ENCODE data around the gene FCRL3. TPM values are rescaled to one million over a fixed set of nuclear protein-coding genes. Genes with fewer than 3 reads are reported as not detected.

The FCRL3 gene
- total and polyA plus RNA-seq, 2 of the 4 experiments (the other 2 are of a cell fraction) = not detected

DNA sequence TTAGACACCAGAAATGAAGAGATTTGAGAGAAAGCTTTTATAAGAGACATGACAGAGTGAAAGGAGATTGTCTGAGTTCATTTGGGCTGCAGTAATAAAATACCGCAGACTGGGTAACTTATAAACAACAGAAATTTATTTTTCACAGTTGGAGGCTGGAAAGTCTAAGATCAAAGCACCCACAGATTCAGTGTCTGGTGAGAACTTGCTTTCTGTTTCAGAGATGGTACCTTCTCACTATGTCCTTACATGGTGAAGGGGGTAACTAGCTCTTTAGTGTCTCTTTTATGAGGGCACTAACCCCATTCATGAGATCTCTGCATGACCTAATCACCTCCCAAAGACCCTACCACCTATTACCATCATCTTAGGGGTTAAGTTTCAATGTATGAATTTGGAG lies 71.8 kb downstream of the FCRL3 start:
- no peak overlapping the region for H4K91ac ChIP-seq (ENCODE audit: insufficient read depth, low read depth, low read length)
- no CpG with 5 or more reads among the region's 1 CpG for WGBS, 2 experiments (ENCODE audit: extremely low coverage in 2 of 2, insufficient read length in 1 of 2)

More for the DNA sequence above, 71.8 kb downstream of the FCRL3 start:
- Histone ChIP-seq H4K20me1 (ENCODE audit: insufficient read depth, low read length) (no peaks in the 10 kb centered on the region), H2AFZ (replicated peaks; ENCODE audit: low read length, poor library complexity) (no peak overlapping the region), H3K9me3 (ENCODE audit: control insufficient read depth, insufficient read depth, low read length) (no peaks in the 10 kb centered on the region), H2BK120ac (ENCODE audit: low read depth, low read length) (no peak overlapping the region), H3K14ac (replicated peaks; ENCODE audit: low read depth, low read length) (no peak overlapping the region), H2BK5ac (ENCODE audit: low read depth, low read length, poor library complexity, severe bottlenecking) (no peak overlapping the region), H2AK5ac (ENCODE audit: low read depth, low read length) (no peak overlapping the region), H3K27me3 (ENCODE audit: control insufficient read depth, insufficient read depth, low read length) (no peaks in the 10 kb centered on the region), H3K27ac (ENCODE audit: insufficient read depth, low read length) (no peak overlapping the region), H3K9me1 (ENCODE audit: insufficient read depth, low read length) (no peaks in the 10 kb centered on the region), H4K8ac (ENCODE audit: low read depth in 2 of 2, low read length in 2 of 2) (no peak overlapping the region), H2BK20ac (ENCODE audit: low read depth, low read length) (no peak overlapping the region), H3K4me3 (ENCODE audit: insufficient read depth, low read depth, low read length) (no peak overlapping the region), H3K4ac (ENCODE audit: low read depth, low read length) (no peak overlapping the region), H3K56ac (ENCODE audit: extremely low read depth, insufficient read depth, low read length) (no peak overlapping the region), H2AK9ac (replicated peaks; ENCODE audit: low read depth, low read length, poor library complexity) (no peak overlapping the region), H3K18ac (ENCODE audit: low read depth, low read length) (no peak overlapping the region), H2BK15ac (ENCODE audit: low read depth, low read length) (no peak overlapping the region), H3K23ac (ENCODE audit: low read depth, low read length) (no peak overlapping the region), H3K9ac (ENCODE audit: low read depth, low read length) (no peak overlapping the region), H3K4me1 (ENCODE audit: control insufficient read depth, insufficient read depth, low read length) (no peaks in the 10 kb centered on the region), H3K79me1 (ENCODE audit: low read depth in 1 of 2, low read length in 2 of 2) (no peaks in the 10 kb centered on the region), H3K4me2 (ENCODE audit: low read depth, low read length) (no peak overlapping the region), H3K36me3 (ENCODE audit: control insufficient read depth, insufficient read depth, low read length) (no peaks in the 10 kb centered on the region), H4K5ac (ENCODE audit: low read depth, low read length) (no peak overlapping the region)
- intact Hi-C loops (cut with micrococcal nuclease) = no loop called here
- in situ Hi-C loops (cut with MboI; ENCODE audit: low sequenced_read_pairs) = no loop called here
- BruUV-seq (replicated peaks) = no TSS peak
- POLR2A ChIA-PET (ENCODE audit: unreplicated experiment) = no interaction called here
- DNase-seq (no peak), ATAC-seq (ENCODE audit: low read depth) (no peak)
- CTCF ChIA-PET = no interaction called here
- no peak for TF ChIP-seq SMC3 (IDR thresholded peaks at IDR 0.05; ENCODE audit: low read depth, low read length)
- TF ChIP-seq FOS (IDR thresholded peaks at IDR 0.05; ENCODE audit: low read depth, low read length) = no peak
- TF ChIP-seq NFE2L2 (IDR thresholded peaks at IDR 0.05; ENCODE audit: low read depth, low read length) = no peak
- TF ChIP-seq CHD1 (IDR thresholded peaks at IDR 0.05; ENCODE audit: low read depth, low read length) = no peak
- no peak for TF ChIP-seq RCOR1 (IDR thresholded peaks at IDR 0.05; ENCODE audit: insufficient replicate concordance, low read length)
- TF ChIP-seq MAFK (IDR thresholded peaks at IDR 0.05; ENCODE audit: low read depth, low read length) = no peak
- no peak for TF ChIP-seq RAD21 (IDR thresholded peaks at IDR 0.05; ENCODE audit: low read length)
- dilution Hi-C loops (cut with HindIII; ENCODE audit: low sequenced_read_pairs, unreplicated experiment) = no loop called here

Other genes starting within 250 kb of the FCRL3 start
- not detected in 2 replicates for gene FCRL5, start 148.3 kb downstream of the FCRL3 start, total RNA-seq (2012; rRNA removed)
- gene FCRL5, start 148.3 kb downstream of the FCRL3 start, polyA plus RNA-seq (2012; rRNA removed) = not detected in 2 replicates
- not detected in 2 replicates for gene FCRL4, start 102.7 kb downstream of the FCRL3 start, total RNA-seq (2012; rRNA removed)
- gene FCRL4, start 102.7 kb downstream of the FCRL3 start, polyA plus RNA-seq (2012; rRNA removed) = not detected in 2 replicates
- not detected in 2 replicates for gene FCRL2, start 76.4 kb upstream of the FCRL3 start, total RNA-seq (2012; rRNA removed)
- not detected in 2 replicates for gene FCRL2, start 76.4 kb upstream of the FCRL3 start, polyA plus RNA-seq (2012; rRNA removed)
- not detected in 2 replicates for gene FCRL1, start 119.4 kb upstream of the FCRL3 start, total RNA-seq (2012; rRNA removed)
- not detected in 2 replicates for gene FCRL1, start 119.4 kb upstream of the FCRL3 start, polyA plus RNA-seq (2012; rRNA removed)
- gene CD5L, start 141.0 kb upstream of the FCRL3 start, total RNA-seq (2012; rRNA removed) = not detected in 2 replicates
- gene CD5L, start 141.0 kb upstream of the FCRL3 start, polyA plus RNA-seq (2012; rRNA removed) = not detected in 2 replicates